NOMO-1 treated with DMSO at 0.1 percent for 48 hours (cell line): ENCODE data around the gene NPNT.

Experiments
- DNase-seq: peaks from one replicate; lab custom pipeline; 2025; ENCODE audit not compliant: unreplicated experiment; lab: John Stamatoyannopoulos, UW

The NPNT gene

DNA sequence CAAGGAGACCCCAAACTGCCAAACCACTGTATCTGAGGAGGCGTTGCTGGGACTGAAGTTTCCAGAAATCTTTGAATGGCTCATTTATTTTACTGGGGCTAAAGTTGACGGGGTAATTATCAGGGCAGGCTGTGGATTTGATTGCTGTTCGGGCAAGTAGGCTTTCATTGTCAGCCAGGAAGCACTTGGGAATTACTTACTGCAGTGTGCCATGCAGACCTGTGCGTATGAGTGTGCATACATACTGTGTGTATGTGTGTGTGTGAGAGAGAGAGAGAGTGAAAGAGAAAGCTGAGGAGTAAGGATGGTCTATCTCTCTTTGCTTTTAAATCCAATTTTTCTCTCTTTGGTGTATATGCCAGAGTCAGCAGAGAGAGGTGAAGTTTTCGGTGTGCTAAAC is 122.7 kb downstream of the NPNT start:
- no peak for DNase-seq

DNA sequence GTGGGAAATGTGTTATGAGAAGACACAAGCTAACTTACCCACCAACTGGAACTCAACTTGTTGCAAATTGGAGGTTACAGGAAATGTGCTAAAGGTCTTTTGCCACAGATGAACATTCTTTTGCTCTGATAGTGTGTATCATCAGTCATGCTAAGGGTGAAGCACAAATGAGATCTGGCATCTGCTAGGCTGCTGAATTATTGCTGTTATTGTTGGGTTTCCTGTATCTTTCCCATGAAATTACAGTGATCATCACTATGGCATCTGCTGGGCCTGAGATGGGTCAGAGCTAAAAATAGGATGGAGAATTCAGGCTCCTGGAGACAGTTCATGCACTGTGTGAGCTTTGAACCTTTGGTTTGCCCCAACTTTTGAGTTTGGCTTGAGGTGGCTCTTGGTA is 124.5 kb downstream of the NPNT start:
- no peak for DNase-seq
